Epithelial cell of proximal tubule (primary cell): ENCODE measurements around the gene PLSCR1. TPM values are rescaled to one million over a fixed set of nuclear protein-coding genes. Genes with fewer than 3 reads are reported as not detected.

ENCODE experiments used
- DNase-seq: peaks from one replicate; pipeline ENCODE4 v3.0.0-alpha.2; 2011; ENCODE audit warnings: low read depth
- H3K4me3 ChIP-seq: 2 replicates; pipeline ENCODE4 v1.5.1; 2011; ENCODE audit warnings: low read depth, mild to moderate bottlenecking, low read length
- CTCF ChIP-seq: conservative IDR thresholded peaks from 2 replicates; pipeline ENCODE4 v1.5.1; 2012; ENCODE audit warnings: low read depth, mild to moderate bottlenecking, low read length
- total RNA-seq: library from RNA; depleted of rRNA; stranded (reverse); fragments of >200 nt; gene quantifications from 2 replicates; pipeline ENCODE4 v1.2.3, GENCODE V29; 2015

Gene PLSCR1, protein sequence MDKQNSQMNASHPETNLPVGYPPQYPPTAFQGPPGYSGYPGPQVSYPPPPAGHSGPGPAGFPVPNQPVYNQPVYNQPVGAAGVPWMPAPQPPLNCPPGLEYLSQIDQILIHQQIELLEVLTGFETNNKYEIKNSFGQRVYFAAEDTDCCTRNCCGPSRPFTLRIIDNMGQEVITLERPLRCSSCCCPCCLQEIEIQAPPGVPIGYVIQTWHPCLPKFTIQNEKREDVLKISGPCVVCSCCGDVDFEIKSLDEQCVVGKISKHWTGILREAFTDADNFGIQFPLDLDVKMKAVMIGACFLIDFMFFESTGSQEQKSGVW
- 47.8 and 124 TPM in 2 replicates for total RNA-seq

DNA sequence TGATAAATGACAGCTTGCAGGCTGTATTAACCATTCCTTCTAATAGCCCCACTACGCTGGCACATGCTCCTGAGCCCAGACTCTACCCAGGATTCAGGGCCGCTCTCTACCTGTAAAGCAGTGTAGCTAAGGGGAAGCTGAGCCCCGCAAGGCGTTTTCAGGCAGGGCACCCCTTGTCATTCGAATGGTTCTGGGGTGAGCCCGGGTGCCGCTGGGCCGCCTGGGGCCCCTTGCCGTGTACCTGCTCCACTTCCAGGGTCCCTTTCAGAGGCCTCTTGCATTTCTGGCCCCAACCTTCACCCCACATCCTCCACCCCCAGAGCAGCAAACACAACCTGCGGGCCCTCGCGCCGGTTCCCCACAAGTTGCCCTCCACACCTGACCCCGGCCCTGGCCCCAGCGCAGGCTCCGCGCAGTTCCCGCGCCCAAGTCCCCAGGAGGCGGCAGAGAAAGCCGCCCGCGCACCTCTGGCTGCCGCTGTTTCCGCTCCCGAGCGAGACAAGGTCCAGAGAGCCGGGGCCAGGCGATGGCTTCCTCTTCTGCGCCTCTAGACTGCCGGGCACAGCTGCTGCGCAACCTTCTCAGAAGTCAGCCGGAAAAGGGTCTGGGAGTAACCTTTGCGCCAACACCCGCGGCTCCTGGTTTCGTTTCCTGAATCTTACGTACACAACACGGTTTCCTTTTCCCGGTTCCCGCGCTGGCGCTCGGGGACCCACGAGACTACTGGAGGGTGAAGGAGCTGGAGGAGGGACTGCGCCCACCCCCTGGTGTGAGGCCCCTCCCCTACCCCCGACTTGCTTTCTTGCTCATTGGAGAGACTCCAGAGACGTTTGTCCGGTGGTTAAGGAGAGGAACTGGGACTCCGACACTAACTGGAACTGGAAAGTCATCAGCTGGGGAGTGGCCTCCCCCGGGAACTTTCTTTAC is at the start of gene PLSCR1:
Gene PLSCR1 (minus strand): TSS at position 606 of the 927 bp plus-strand sequence. CDS start 8,055 bp downstream, outside the sequence.
- peak; percentile 71 for DNase-seq
- peak within 1 kb of the TSS; percentile 85 for H3K4me3 ChIP-seq
- TF ChIP-seq CTCF, result no peak

GRCh38 chr3:146593776-146594175 is 49.4 kb upstream of the PLSCR1 start:
- TF ChIP-seq CTCF, result no peak
- DNase-seq, result no peak
- no peak overlapping the region for H3K4me3 ChIP-seq

DNA sequence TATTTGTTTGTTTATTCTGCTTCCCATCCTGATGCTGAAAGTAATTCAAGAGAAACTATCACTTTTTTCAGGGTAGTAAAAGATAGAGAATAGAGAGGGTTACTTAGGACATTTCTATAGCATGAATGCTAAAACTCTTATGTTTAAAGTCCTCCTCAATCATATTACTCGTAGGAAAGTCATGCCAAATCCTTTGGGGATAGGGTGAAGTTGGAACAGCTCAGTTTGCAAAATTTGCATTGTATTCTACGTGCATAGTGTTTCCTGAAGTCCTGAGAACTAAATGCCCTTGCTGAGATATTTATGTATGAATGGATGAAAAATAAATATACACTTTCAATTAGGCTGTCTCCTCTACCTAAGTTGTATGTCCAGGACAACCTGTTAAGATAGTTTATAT is 46.1 kb upstream of the PLSCR1 start:
- no peak overlapping the region for H3K4me3 ChIP-seq
- DNase-seq, result no peak
- no peak for TF ChIP-seq CTCF

GRCh38 chr3:146589899-146590508 is 45.6 kb upstream of the PLSCR1 start:
- no peak for DNase-seq
- TF ChIP-seq CTCF, result peak; percentile 65
- H3K4me3 ChIP-seq, result no peak overlapping the region

- no peak overlapping the region for H3K4me3 ChIP-seq
- no peak for DNase-seq
- TF ChIP-seq CTCF, result no peak
Measured at GRCh38 chr3:146585156-146585555, 40.7 kb upstream of the PLSCR1 start.

DNA sequence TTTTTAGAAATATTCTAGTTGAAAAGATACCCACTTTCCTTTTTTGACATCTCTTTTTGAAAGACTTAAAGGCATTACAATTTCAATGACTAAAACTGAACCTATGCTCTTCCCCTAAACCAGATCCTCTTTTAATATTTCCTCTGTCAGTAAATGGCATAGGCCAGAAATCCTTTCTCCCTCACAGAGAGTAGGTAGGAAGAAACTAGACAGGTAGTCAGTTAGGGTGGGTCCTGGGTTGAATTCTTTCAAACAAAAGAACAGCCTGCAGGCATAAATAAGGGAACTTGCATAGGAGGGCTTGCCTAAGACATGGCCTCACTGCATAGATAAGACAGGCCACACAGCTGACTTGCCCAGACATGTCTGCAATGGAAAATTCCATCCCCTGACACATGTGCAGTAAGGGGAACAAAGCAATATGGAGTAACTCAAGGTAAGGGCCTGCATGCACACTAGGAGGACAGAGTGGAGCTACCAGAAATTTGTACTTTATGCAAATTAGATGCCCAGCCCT is 37.6 kb upstream of the PLSCR1 start:
- H3K4me3 ChIP-seq, result no peak overlapping the region
- no peak for DNase-seq
- TF ChIP-seq CTCF, result no peak
